Measurements from ENCODE around the gene HEPN1.

- TF ChIP-seq POLR2A (IDR thresholded peaks at IDR 0.05; ENCODE audit: low read length) (no peak), CTCF (IDR thresholded peaks at IDR 0.05) (no peak), MYC (IDR thresholded peaks at IDR 0.05; ENCODE audit: borderline replicate concordance, low read length) (no peak), KDM5A (IDR thresholded peaks at IDR 0.05) (no peak), MAFK (IDR thresholded peaks at IDR 0.05; ENCODE audit: partially characterized antibody) (no peak), CHD2 (IDR thresholded peaks at IDR 0.05; ENCODE audit: low read length, partially characterized antibody) (no peak), CEBPB (IDR thresholded peaks at IDR 0.05) (no peak)
These were observed 27.7 kb downstream of the HEPN1 start for GRCh38 chr11:124946735-124947141.
